ENCODE results near the gene PNLIPRP3. TPM values are rescaled to one million over a fixed set of nuclear protein-coding genes. Genes with fewer than 3 reads are reported as not detected.

The PNLIPRP3 gene
- total and polyA plus RNA-seq, 4 experiments from 2014 or later: not detected

- H3K27me3 ChIP-seq (ENCODE audit: insufficient read depth, low read length): no peaks in the 10 kb centered on the region
- Mint-ChIP-seq H3K9me3 (peaks cover 0 to 6% (median 0%) of the 10 kb centered on the region in 8 donors), H3K27me3 (peaks cover 3 to 4% of the 10 kb centered on the region in 2 donors), H3K4me3 (no peak overlapping the region), H3K4me1 (no peaks in the 10 kb centered on the region), H3K36me3 (no peaks in the 10 kb centered on the region), H3K27ac (no peak overlapping the region)
- intact Hi-C loops (cut with micrococcal nuclease): no loop called here
- no peak for DNase-seq
- no peak overlapping the region for H3K4me3 ChIP-seq (ENCODE audit: low read length in 2 of 2)
- H3K27ac ChIP-seq (ENCODE audit: low read depth, low read length): no peak overlapping the region
- H3K4me1 ChIP-seq (ENCODE audit: insufficient read depth, low read length): no peaks in the 10 kb centered on the region
- POLR2A ChIA-PET (ENCODE audit: partially characterized antibody): no interaction called here
- CTCF ChIA-PET (ENCODE audit: partially characterized antibody): no interaction called here
- H3K36me3 ChIP-seq (ENCODE audit: insufficient read depth, low read length): no peaks in the 10 kb centered on the region
- no peaks in the 10 kb centered on the region for H3K9me3 ChIP-seq (ENCODE audit: control insufficient read depth in 1 of 2, low read length in 2 of 2)
Measured at GRCh38 chr10:116477986-116478664, 50.5 kb downstream of the PNLIPRP3 start.

GRCh38 chr10:116486770-116487448 lies 59.3 kb downstream of the PNLIPRP3 start:
- peaks cover 0 to 5% (median 0%) of the 10 kb centered on the region in 8 donors for H3K9me3 Mint-ChIP-seq
- Histone ChIP-seq H3K27ac (ENCODE audit: low read depth, low read length) (no peak overlapping the region), H3K27me3 (ENCODE audit: insufficient read depth, low read length) (no peaks in the 10 kb centered on the region), H3K4me3 (ENCODE audit: low read length in 2 of 2) (no peak overlapping the region), H3K4me1 (ENCODE audit: insufficient read depth, low read length) (no peaks in the 10 kb centered on the region), H3K36me3 (ENCODE audit: insufficient read depth, low read length) (no peaks in the 10 kb centered on the region), H3K9me3 (ENCODE audit: control insufficient read depth in 1 of 2, low read length in 2 of 2) (no peaks in the 10 kb centered on the region)
- H3K27ac Mint-ChIP-seq: no peak overlapping the region
- intact Hi-C loops (cut with micrococcal nuclease): no loop called here
- CTCF ChIA-PET (ENCODE audit: partially characterized antibody): interaction anchor here (0.6 kb wide), 1 partner anchor 13 kb away, joined by 3 read pairs; no protein-coding TSS in a partner anchor
- H3K4me1 Mint-ChIP-seq: no peaks in the 10 kb centered on the region
- no peaks in the 10 kb centered on the region for H3K36me3 Mint-ChIP-seq
- no peak overlapping the region for H3K4me3 Mint-ChIP-seq
- POLR2A ChIA-PET (ENCODE audit: partially characterized antibody): no interaction called here
- DNase-seq: no peak
- H3K27me3 Mint-ChIP-seq: peaks cover 3 to 5% of the 10 kb centered on the region in 2 donors

- Histone ChIP-seq H3K27ac (ENCODE audit: low read depth, low read length) (no peak overlapping the region), H3K27me3 (ENCODE audit: insufficient read depth, low read length) (no peaks in the 10 kb centered on the region), H3K9me3 (ENCODE audit: control insufficient read depth in 1 of 2, low read length in 2 of 2) (no peaks in the 10 kb centered on the region), H3K36me3 (ENCODE audit: insufficient read depth, low read length) (no peaks in the 10 kb centered on the region), H3K4me3 (ENCODE audit: low read length in 2 of 2) (no peak overlapping the region), H3K4me1 (ENCODE audit: insufficient read depth, low read length) (no peaks in the 10 kb centered on the region)
- peaks cover 0 to 5% (median 0%) of the 10 kb centered on the region in 8 donors for H3K9me3 Mint-ChIP-seq
- ChIA-PET CTCF (ENCODE audit: partially characterized antibody) (interaction anchor here (0.6 kb wide), 1 partner anchor 14 kb away, joined by 3 read pairs; no protein-coding TSS in a partner anchor), POLR2A (ENCODE audit: partially characterized antibody) (no interaction called here)
- no peak for DNase-seq
- intact Hi-C loops (cut with micrococcal nuclease): no loop called here
- no peaks in the 10 kb centered on the region for H3K4me1 Mint-ChIP-seq
- no peaks in the 10 kb centered on the region for H3K36me3 Mint-ChIP-seq
- peak overlapping the region in 1 of 7 donors; percentile 22 for H3K27ac Mint-ChIP-seq
- peaks cover 0 to 1% of the 10 kb centered on the region in 2 donors for H3K27me3 Mint-ChIP-seq
- H3K4me3 Mint-ChIP-seq: no peak overlapping the region
Measured at GRCh38 chr10:116487522-116488430, 60.1 kb downstream of the PNLIPRP3 start.

- Histone ChIP-seq H3K9me3 (ENCODE audit: control insufficient read depth in 1 of 2, low read length in 2 of 2) (no peaks in the 10 kb centered on the region), H3K27ac (ENCODE audit: low read depth, low read length) (no peak overlapping the region), H3K4me3 (ENCODE audit: low read length in 2 of 2) (no peak overlapping the region), H3K27me3 (ENCODE audit: insufficient read depth, low read length) (no peaks in the 10 kb centered on the region), H3K36me3 (ENCODE audit: insufficient read depth, low read length) (no peaks in the 10 kb centered on the region), H3K4me1 (ENCODE audit: insufficient read depth, low read length) (no peaks in the 10 kb centered on the region)
- Mint-ChIP-seq H3K9me3 (peaks cover 0 to 1% (median 0%) of the 10 kb centered on the region in 8 donors), H3K27ac (no peak overlapping the region), H3K4me1 (no peaks in the 10 kb centered on the region), H3K27me3 (peaks cover 0 to 1% of the 10 kb centered on the region in 2 donors), H3K36me3 (no peaks in the 10 kb centered on the region), H3K4me3 (no peak overlapping the region)
- POLR2A ChIA-PET (ENCODE audit: partially characterized antibody): no interaction called here
- intact Hi-C loops (cut with micrococcal nuclease): no loop called here
- CTCF ChIA-PET (ENCODE audit: partially characterized antibody): no interaction called here
- no peak for DNase-seq
Measured at GRCh38 chr10:116489460-116489859, 61.8 kb downstream of the PNLIPRP3 start.

GRCh38 chr10:116490028-116490662 lies 62.5 kb downstream of the PNLIPRP3 start:
- Mint-ChIP-seq H3K4me3 (no peak overlapping the region), H3K9me3 (peaks cover 0 to 1% (median 0%) of the 10 kb centered on the region in 8 donors), H3K27me3 (peaks cover 0 to 3% of the 10 kb centered on the region in 2 donors), H3K36me3 (no peaks in the 10 kb centered on the region), H3K27ac (no peak overlapping the region), H3K4me1 (no peaks in the 10 kb centered on the region)
- Histone ChIP-seq H3K36me3 (ENCODE audit: insufficient read depth, low read length) (no peaks in the 10 kb centered on the region), H3K9me3 (ENCODE audit: control insufficient read depth in 1 of 2, low read length in 2 of 2) (no peaks in the 10 kb centered on the region), H3K4me1 (ENCODE audit: insufficient read depth, low read length) (no peaks in the 10 kb centered on the region), H3K27ac (ENCODE audit: low read depth, low read length) (no peak overlapping the region), H3K27me3 (ENCODE audit: insufficient read depth, low read length) (no peaks in the 10 kb centered on the region), H3K4me3 (ENCODE audit: low read length in 2 of 2) (no peak overlapping the region)
- DNase-seq: peak in 1 of 5 donors; percentile 0
- ChIA-PET CTCF (ENCODE audit: partially characterized antibody) (interaction anchor here (0.8 to 1.3 kb wide), 2 partner anchors 10 to 33 kb away, joined by 3 to 4 read pairs; no protein-coding TSS in a partner anchor), POLR2A (ENCODE audit: partially characterized antibody) (no interaction called here)
- intact Hi-C loops (cut with micrococcal nuclease): no loop called here

GRCh38 chr10:116504786-116505185 lies 77.1 kb downstream of the PNLIPRP3 start:
- Histone ChIP-seq H3K9me3 (ENCODE audit: control insufficient read depth in 1 of 2, low read length in 2 of 2) (no peaks in the 10 kb centered on the region), H3K27me3 (ENCODE audit: insufficient read depth, low read length) (no peaks in the 10 kb centered on the region), H3K27ac (ENCODE audit: low read depth, low read length) (no peak overlapping the region), H3K4me1 (ENCODE audit: insufficient read depth, low read length) (no peaks in the 10 kb centered on the region), H3K4me3 (ENCODE audit: low read length in 2 of 2) (no peak overlapping the region), H3K36me3 (ENCODE audit: insufficient read depth, low read length) (no peaks in the 10 kb centered on the region)
- POLR2A ChIA-PET (ENCODE audit: partially characterized antibody): no interaction called here
- Mint-ChIP-seq H3K4me3 (no peak overlapping the region), H3K4me1 (no peaks in the 10 kb centered on the region), H3K27ac (no peak overlapping the region), H3K27me3 (no peaks in the 10 kb centered on the region), H3K36me3 (no peaks in the 10 kb centered on the region), H3K9me3 (peaks cover 0 to 9% (median under 1%) of the 10 kb centered on the region in 8 donors)
- no peak for DNase-seq
- CTCF ChIA-PET (ENCODE audit: partially characterized antibody): no interaction called here
- intact Hi-C loops (cut with micrococcal nuclease): no loop called here

Measured in CD4-positive, alpha-beta memory T cell (primary cell).